Measurements from ENCODE around the gene ABCC1. TPM values are rescaled to one million over a fixed set of nuclear protein-coding genes. Genes with fewer than 3 reads are reported as not detected.

The ABCC1 gene
- total RNA-seq, 1 experiment from 2014 or later = 61.9 TPM

Other genes starting within 250 kb of the ABCC1 start
- gene MYH11, start 92.6 kb upstream of the ABCC1 start, total RNA-seq (2021) = 0.69 to 0.74 TPM (median 0.69 TPM) in 3 replicates
- gene CEP20, start 61.0 kb upstream of the ABCC1 start, total RNA-seq (2021) = 35.7 to 39.5 TPM (median 39.1 TPM) in 3 replicates

All from WTC11 (cell line).